ENCODE results near the gene ABCG4.

Gene ABCG4

GRCh38 chr11:119110439-119110838 lies 38.4 kb upstream of the ABCG4 start:
- no peak for DNase-seq (ENCODE audit: low read depth, low spot score)
- H3K4me3 ChIP-seq (ENCODE audit: low read depth, low read length) = no peak overlapping the region
- in situ Hi-C loops (cut with HindIII; ENCODE audit: low sequenced_read_pairs) = no loop called here
- TF ChIP-seq, protein P1, sequence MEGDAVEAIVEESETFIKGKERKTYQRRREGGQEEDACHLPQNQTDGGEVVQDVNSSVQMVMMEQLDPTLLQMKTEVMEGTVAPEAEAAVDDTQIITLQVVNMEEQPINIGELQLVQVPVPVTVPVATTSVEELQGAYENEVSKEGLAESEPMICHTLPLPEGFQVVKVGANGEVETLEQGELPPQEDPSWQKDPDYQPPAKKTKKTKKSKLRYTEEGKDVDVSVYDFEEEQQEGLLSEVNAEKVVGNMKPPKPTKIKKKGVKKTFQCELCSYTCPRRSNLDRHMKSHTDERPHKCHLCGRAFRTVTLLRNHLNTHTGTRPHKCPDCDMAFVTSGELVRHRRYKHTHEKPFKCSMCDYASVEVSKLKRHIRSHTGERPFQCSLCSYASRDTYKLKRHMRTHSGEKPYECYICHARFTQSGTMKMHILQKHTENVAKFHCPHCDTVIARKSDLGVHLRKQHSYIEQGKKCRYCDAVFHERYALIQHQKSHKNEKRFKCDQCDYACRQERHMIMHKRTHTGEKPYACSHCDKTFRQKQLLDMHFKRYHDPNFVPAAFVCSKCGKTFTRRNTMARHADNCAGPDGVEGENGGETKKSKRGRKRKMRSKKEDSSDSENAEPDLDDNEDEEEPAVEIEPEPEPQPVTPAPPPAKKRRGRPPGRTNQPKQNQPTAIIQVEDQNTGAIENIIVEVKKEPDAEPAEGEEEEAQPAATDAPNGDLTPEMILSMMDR (IDR thresholded peaks at IDR 0.05; ENCODE audit: low read depth, low read length) = no peak

DNA sequence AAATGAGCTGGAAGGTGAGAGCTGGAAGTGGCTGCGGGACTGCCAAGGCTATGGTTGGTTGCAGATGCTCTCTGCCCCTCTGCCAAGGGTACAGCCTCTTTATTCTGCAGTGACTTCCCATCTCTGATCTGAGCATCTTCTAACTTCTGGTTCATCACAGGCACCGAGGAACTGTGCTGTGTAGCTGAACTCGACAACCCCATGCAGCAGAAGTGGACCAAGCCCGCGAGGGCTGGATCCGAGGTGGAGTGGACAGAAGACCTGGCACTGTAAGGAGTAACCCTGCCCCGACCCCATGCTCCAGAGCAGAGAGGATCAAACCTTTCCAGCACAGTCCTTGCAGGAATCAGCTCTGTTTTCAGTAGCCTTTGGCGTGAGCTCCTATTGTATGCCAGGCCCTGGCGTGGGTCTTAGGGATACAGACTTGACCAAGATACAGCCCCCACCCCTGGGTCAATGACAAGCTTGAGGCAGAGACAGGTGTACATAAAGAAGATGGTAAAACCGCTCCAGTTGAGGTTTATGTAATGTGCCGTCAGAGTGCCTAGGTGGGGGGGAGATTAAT lies 37.4 kb upstream of the ABCG4 start:
- in situ Hi-C loops (cut with HindIII; ENCODE audit: low sequenced_read_pairs) = no loop called here
- TF ChIP-seq, protein P1 (IDR thresholded peaks at IDR 0.05; ENCODE audit: low read depth, low read length) = no peak
- H3K4me3 ChIP-seq (ENCODE audit: low read depth, low read length) = no peak overlapping the region
- DNase-seq (ENCODE audit: low read depth, low spot score) = no peak

GRCh38 chr11:119112314-119113020 lies 36.4 kb upstream of the ABCG4 start:
- no peak overlapping the region for H3K4me3 ChIP-seq (ENCODE audit: low read depth, low read length)
- in situ Hi-C loops (cut with HindIII; ENCODE audit: low sequenced_read_pairs) = no loop called here
- no peak for DNase-seq (ENCODE audit: low read depth, low spot score)
- TF ChIP-seq, protein P1 (IDR thresholded peaks at IDR 0.05; ENCODE audit: low read depth, low read length) = no peak

- H3K4me3 ChIP-seq (ENCODE audit: low read depth, low read length) = no peak overlapping the region
- in situ Hi-C loops (cut with HindIII; ENCODE audit: low sequenced_read_pairs) = no loop called here
- TF ChIP-seq, protein P1 (IDR thresholded peaks at IDR 0.05; ENCODE audit: low read depth, low read length) = no peak
- no peak for DNase-seq (ENCODE audit: low read depth, low spot score)
These were observed 35.1 kb upstream of the ABCG4 start for GRCh38 chr11:119113716-119114115.

DNA sequence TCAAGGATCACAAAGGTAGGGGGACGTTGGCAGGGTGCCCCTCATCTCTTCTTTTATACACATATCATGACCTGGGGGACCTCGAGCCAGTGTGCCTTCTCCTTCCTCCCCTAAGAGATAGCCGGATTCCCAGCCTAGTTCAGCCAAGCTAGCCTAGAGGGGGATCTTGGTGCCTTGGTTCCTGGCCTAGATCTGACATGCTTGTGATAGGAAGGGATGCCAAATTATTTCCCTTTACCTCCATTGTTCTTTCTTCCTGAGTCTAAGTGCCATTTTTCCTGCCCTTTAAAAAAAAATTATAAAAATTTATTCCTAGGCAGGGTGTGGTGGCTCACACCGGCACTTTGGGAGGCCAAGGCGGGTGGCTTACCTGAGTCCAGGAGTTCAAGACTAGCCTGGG lies 34.5 kb upstream of the ABCG4 start:
- TF ChIP-seq, protein P1 (IDR thresholded peaks at IDR 0.05; ENCODE audit: low read depth, low read length) = no peak
- in situ Hi-C loops (cut with HindIII; ENCODE audit: low sequenced_read_pairs) = no loop called here
- H3K4me3 ChIP-seq (ENCODE audit: low read depth, low read length) = no peak overlapping the region
- DNase-seq (ENCODE audit: low read depth, low spot score) = no peak

GRCh38 chr11:119115484-119116234 lies 33.2 kb upstream of the ABCG4 start:
- H3K4me3 ChIP-seq (ENCODE audit: low read depth, low read length) = no peak overlapping the region
- in situ Hi-C loops (cut with HindIII; ENCODE audit: low sequenced_read_pairs) = no loop called here
- TF ChIP-seq, protein P1 (IDR thresholded peaks at IDR 0.05; ENCODE audit: low read depth, low read length) = no peak
- no peak for DNase-seq (ENCODE audit: low read depth, low spot score)

Data from astrocyte of the spinal cord (primary cell).